HL-60 (cell line): ENCODE results near the gene MYO16.

Experiments
- GABPA ChIP-seq: IDR thresholded peaks from 2 replicates; pipeline ENCODE4 v1.6.1; 2012; ENCODE audit warnings: low read depth
- POLR2AphosphoS5 ChIP-seq: IDR thresholded peaks from 2 replicates; pipeline ENCODE4 v1.6.1; 2012; ENCODE audit warnings: low read depth
- REST ChIP-seq: IDR thresholded peaks from 2 replicates; pipeline ENCODE4 v1.6.1; 2012; ENCODE audit warnings: low read depth; ENCODE audit not compliant: insufficient replicate concordance
- SPI1 ChIP-seq: IDR thresholded peaks from 2 replicates; pipeline ENCODE4 v1.6.1; 2012; ENCODE audit warnings: low read depth, mild to moderate bottlenecking, borderline replicate concordance
- TF ChIP-seq, protein P1 (sequence below): IDR thresholded peaks from one replicate; pipeline ENCODE4 v1.5.1; 2011; ENCODE audit warnings: low read length, control low read depth, inconsistent platforms; ENCODE audit not compliant: insufficient read depth

GRCh38 chr13:109175666-109176065 lies 546.3 kb downstream of the MYO16 start:
- TF ChIP-seq, protein P1, sequence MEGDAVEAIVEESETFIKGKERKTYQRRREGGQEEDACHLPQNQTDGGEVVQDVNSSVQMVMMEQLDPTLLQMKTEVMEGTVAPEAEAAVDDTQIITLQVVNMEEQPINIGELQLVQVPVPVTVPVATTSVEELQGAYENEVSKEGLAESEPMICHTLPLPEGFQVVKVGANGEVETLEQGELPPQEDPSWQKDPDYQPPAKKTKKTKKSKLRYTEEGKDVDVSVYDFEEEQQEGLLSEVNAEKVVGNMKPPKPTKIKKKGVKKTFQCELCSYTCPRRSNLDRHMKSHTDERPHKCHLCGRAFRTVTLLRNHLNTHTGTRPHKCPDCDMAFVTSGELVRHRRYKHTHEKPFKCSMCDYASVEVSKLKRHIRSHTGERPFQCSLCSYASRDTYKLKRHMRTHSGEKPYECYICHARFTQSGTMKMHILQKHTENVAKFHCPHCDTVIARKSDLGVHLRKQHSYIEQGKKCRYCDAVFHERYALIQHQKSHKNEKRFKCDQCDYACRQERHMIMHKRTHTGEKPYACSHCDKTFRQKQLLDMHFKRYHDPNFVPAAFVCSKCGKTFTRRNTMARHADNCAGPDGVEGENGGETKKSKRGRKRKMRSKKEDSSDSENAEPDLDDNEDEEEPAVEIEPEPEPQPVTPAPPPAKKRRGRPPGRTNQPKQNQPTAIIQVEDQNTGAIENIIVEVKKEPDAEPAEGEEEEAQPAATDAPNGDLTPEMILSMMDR, result no peak
- TF ChIP-seq POLR2AphosphoS5 (no peak), REST (no peak), GABPA (no peak), SPI1 (no peak)
